ENCODE data around the gene PLB1. TPM values are rescaled to one million over a fixed set of nuclear protein-coding genes. Genes with fewer than 3 reads are reported as not detected.

The PLB1 gene
- total RNA-seq, 1 donor from 2014 or later, result 0.75 TPM

DNA sequence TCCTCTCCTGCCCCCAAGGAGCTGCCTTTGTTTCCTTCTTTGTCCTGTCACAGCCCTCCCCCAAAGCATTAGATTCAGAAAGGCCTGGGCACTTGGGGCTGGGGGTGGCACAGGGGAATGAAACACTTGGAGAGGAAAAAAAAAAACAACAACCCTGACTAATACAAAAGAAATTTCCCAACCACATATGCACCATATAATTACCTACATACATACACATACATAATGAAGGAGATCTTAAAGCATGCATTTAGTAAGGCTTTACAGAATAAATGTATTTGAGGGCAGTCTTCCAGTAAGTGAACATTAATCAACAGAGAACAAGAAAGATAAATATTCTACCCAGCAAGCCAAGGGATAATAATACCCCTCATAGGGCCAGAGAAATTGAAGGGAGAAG, 185.7 kb downstream of the PLB1 start:
- intact Hi-C loops (cut with micrococcal nuclease), result loop anchor here (1.0 kb wide), 8 partner anchors 24 to 115 kb away; partner anchors contain the start of gene PPP1CB
- Mint-ChIP-seq H3K27ac (peak overlapping the region; percentile 90), H3K9me3 (no peaks in the 10 kb centered on the region), H3K4me1 (ENCODE audit: low read depth) (peaks cover 82% of the 10 kb centered on the region), H3K4me3 (peak overlapping the region; percentile 73), H3K27me3 (ENCODE audit: insufficient read depth) (no peaks in the 10 kb centered on the region), H3K36me3 (ENCODE audit: low read depth) (peaks cover 8% of the 10 kb centered on the region)
- DNase-seq (ENCODE audit: low spot score), result no peak

DNA sequence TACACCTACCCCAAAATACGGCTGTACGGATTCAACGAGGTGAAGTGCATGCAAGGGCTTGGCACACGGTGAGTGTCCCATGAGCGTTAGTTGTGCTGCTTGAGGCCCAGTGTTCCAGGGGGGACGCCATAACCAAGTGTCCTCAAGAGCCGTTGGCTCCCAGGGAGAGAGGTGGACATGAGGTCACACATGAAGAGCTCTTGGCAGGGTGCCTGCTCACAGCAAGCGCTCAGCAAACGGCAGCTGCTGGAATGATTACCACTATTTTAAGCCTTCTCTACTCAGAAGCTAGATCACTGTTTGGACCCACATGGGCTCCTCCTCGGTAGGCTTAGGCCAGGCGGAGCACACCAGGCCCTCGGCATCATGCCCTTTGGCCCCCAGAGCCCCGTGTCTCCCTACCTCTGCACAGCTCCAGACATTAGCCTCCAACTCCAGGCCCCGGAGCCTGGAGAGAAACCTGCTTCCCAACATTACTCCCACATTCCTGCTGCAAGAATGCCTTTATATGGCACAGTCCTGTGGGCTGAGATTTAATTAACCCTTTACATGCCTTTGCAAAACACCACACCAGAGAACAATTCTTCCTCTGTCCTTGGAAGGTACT, 187.3 kb downstream of the PLB1 start:
- Mint-ChIP-seq H3K4me3 (no peak overlapping the region), H3K4me1 (ENCODE audit: low read depth) (peaks cover 84% of the 10 kb centered on the region), H3K27me3 (ENCODE audit: insufficient read depth) (no peaks in the 10 kb centered on the region), H3K27ac (no peak overlapping the region), H3K36me3 (ENCODE audit: low read depth) (peaks cover 8% of the 10 kb centered on the region), H3K9me3 (no peaks in the 10 kb centered on the region)
- no peak for DNase-seq (ENCODE audit: low spot score)
- intact Hi-C loops (cut with micrococcal nuclease), result no loop called here

DNA sequence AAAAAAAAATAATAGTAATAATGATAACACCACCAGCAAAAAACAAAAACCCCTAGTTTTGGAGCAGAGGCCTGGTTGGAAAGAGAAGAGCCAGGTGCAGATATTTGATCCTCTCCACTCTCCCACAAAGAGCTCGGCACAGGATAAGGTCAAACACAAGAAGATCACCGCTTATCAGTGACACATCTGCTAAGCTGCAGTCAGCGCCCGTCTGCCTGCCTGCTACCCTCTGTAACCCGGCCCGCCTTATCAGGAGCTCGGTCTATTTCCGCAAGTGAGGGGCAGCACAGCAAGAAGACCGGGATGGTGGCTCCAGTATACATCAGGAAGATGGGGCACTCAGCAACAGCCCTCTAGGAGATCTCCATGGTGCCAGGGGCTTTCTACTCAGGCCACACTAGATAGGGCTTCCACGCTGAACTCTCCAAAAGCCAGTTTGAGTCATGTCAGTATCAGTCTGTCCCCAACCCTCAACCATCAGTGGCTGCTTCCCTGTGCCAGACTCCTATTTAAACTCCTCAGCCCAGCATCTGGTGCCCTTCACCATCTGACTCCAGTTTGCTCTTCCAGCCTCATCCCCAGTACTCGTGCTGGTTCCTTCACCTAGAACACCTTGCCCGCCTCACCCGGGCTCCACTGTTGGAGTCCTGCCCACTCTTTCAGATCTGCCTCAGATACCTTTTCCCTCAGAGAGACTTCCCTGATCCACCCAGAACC, 188.4 kb downstream of the PLB1 start:
- DNase-seq (ENCODE audit: low spot score), result no peak
- Mint-ChIP-seq H3K27me3 (ENCODE audit: insufficient read depth) (peaks cover under 1% of the 10 kb centered on the region), H3K9me3 (no peaks in the 10 kb centered on the region), H3K4me1 (ENCODE audit: low read depth) (peaks cover 73% of the 10 kb centered on the region), H3K36me3 (ENCODE audit: low read depth) (peaks cover 7% of the 10 kb centered on the region), H3K27ac (no peak overlapping the region), H3K4me3 (no peak overlapping the region)
- intact Hi-C loops (cut with micrococcal nuclease), result no loop called here

DNA sequence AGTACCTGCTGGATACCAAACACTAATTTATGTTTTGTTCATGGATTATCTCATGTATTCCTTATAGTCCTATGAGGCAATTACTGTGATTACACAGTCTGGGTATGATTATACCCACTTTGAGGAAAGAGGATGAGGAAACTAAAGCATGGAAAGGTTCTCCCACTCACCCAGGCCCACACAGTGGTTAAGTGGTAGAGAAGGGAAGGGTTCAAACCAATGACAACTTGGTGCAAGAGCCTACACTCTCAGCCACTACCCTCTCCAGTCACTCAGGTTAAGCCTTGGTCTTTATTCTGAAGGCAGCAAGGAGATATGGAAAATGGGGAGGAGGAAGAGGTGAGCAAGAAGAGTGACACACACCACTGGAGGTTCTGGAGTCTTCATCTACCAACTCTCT, 191.3 kb downstream of the PLB1 start:
- no peaks in the 10 kb centered on the region for H3K9me3 Mint-ChIP-seq
- DNase-seq (ENCODE audit: low spot score), result no peak
- intact Hi-C loops (cut with micrococcal nuclease), result no loop called here

DNA sequence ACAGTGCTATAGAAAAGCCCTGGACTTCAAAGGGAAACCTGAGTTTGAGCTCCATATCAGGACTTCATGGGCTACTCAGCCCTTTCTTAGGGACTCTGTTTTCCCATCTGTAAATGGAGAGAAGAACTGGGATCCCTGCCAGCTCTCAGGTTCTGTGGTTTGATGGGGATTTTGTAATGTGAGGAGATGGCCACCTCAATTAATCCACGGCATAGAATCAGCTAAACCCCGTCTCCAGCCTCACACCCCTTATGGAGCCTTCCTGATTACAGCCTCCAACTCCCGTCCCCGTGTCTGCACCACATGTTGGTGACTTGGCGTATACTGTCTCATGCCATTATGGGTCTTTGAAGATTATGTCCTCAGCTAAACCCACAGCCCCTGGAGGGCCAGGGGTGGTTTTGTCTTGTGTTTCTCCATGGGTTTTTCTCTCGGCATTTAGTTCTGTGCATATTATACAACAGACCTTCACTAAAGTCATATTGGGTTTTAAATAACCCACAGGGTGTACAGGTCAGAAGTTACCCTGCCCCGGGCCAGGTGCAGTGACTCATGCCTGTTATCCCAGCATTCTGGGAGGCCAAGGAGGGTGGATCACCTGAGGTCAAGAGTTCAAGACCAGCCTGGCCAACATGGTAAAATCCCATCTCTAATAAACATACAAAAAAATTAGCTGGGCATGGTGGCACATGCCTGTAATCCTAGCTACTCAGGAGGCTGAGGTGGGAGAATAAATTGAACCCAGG, 192.0 kb downstream of the PLB1 start:
- Mint-ChIP-seq H3K27ac (peak overlapping the region; percentile 36), H3K27me3 (ENCODE audit: insufficient read depth) (peaks cover 1% of the 10 kb centered on the region), H3K36me3 (ENCODE audit: low read depth) (peaks cover 6% of the 10 kb centered on the region), H3K4me1 (ENCODE audit: low read depth) (peaks cover 44% of the 10 kb centered on the region), H3K4me3 (no peak overlapping the region), H3K9me3 (no peaks in the 10 kb centered on the region)
- no peak for DNase-seq (ENCODE audit: low spot score)
- intact Hi-C loops (cut with micrococcal nuclease), result no loop called here

More for the DNA sequence above, 191.3 kb downstream of the PLB1 start:
- H3K4me1 Mint-ChIP-seq (ENCODE audit: low read depth), result peaks cover 48% of the 10 kb centered on the region
- no peak overlapping the region for H3K4me3 Mint-ChIP-seq
- peaks cover 6% of the 10 kb centered on the region for H3K36me3 Mint-ChIP-seq (ENCODE audit: low read depth)
- H3K27me3 Mint-ChIP-seq (ENCODE audit: insufficient read depth), result peaks cover 1% of the 10 kb centered on the region
- peak overlapping the region; percentile 65 for H3K27ac Mint-ChIP-seq

DNA sequence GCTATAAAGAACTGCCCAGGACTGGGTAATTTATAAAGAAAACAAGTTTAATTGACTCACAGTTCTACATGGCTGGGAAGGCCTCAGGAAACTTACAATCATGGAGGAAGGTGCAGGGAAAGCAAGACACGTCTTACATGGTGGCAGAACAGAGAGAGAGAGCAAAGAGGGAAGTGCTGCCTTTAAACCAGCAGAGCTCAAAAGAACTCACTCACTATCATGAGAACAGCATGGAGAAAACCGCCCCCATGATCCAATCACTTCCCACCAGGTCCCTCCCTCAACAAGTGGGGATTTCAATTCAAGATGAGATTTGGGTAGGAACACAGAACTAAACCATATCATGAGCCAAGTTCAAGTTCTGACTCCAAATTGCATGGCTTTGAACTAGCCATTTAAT, 193.0 kb downstream of the PLB1 start:
- Mint-ChIP-seq H3K4me1 (ENCODE audit: low read depth) (peaks cover 40% of the 10 kb centered on the region), H3K27me3 (ENCODE audit: insufficient read depth) (peaks cover 1% of the 10 kb centered on the region), H3K4me3 (no peak overlapping the region), H3K9me3 (no peaks in the 10 kb centered on the region), H3K36me3 (ENCODE audit: low read depth) (peaks cover 6% of the 10 kb centered on the region), H3K27ac (no peak overlapping the region)
- intact Hi-C loops (cut with micrococcal nuclease), result no loop called here
- DNase-seq (ENCODE audit: low spot score), result no peak

DNA sequence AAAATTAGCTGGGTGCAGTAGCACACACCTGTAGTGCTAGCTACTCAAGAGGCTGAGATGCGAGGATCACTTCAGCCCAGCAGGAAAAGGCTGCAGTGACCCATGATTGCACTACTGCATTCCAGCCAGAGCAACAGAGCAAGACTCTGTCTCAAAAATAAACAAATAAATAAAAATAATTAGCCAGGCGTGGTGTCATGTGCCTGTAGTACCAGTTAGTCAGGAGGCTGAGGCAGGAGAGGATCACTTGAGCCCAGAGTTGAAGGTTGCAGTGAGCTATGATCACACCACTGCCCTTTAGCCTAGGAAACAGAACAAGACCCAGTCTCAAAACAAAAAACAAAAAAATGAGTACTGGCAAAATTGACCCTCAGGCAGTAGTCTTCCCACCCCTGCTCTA, 193.9 kb downstream of the PLB1 start:
- no peak for DNase-seq (ENCODE audit: low spot score)
- peaks cover 6% of the 10 kb centered on the region for H3K36me3 Mint-ChIP-seq (ENCODE audit: low read depth)
- peaks cover 31% of the 10 kb centered on the region for H3K4me1 Mint-ChIP-seq (ENCODE audit: low read depth)
- no peak overlapping the region for H3K27ac Mint-ChIP-seq
- intact Hi-C loops (cut with micrococcal nuclease), result loop anchor here (5.0 kb wide), 1 partner anchor 38 kb away; no protein-coding TSS in a partner anchor
- H3K9me3 Mint-ChIP-seq, result no peaks in the 10 kb centered on the region
- no peak overlapping the region for H3K4me3 Mint-ChIP-seq
- peaks cover 1% of the 10 kb centered on the region for H3K27me3 Mint-ChIP-seq (ENCODE audit: insufficient read depth)

DNA sequence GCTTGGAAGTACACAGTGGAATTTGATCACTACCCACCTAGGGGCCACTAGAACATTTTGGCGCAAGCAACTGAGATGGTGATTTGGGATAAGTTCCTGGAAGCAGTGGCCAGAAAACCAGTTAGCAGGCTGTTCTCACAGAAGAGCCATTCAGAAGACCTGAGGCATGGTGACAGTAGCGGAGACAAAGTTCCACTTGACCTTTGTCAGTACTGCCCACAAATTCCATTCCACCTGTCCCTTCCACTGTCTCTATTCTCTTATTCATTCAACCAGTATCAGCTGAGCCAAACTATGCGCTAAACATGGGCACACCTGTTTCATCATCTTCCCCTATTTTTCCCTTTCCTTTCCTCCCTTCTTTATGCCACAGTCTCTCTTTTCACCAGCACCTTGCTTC, 196.6 kb downstream of the PLB1 start:
- H3K4me3 Mint-ChIP-seq, result no peak overlapping the region
- no peaks in the 10 kb centered on the region for H3K9me3 Mint-ChIP-seq
- H3K4me1 Mint-ChIP-seq (ENCODE audit: low read depth), result peaks cover 6% of the 10 kb centered on the region
- intact Hi-C loops (cut with micrococcal nuclease), result loop anchor here (5.0 kb wide), 1 partner anchor 35 kb away; no protein-coding TSS in a partner anchor
- no peak for DNase-seq (ENCODE audit: low spot score)
- peaks cover 1% of the 10 kb centered on the region for H3K27me3 Mint-ChIP-seq (ENCODE audit: insufficient read depth)
- H3K36me3 Mint-ChIP-seq (ENCODE audit: low read depth), result peaks cover 2% of the 10 kb centered on the region
- H3K27ac Mint-ChIP-seq, result no peak overlapping the region

DNA sequence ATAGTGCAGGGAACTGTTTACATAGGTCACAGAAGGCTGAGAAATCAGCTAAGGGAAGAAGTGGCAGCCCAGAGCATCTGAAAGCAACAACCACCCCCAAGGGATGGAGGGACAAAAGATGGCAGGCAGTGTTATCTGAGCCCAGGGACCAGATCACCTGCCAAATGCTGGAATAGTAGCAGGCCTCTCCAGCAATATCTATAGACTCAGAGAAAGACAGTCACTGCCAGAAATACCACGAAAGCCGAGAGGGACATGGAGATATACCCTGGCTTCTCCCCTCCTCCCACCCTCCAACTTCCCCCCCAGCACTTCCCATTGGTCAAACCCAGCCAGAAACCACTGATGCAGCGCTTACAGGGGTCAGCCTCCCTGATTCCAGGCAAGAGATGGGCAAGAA, 197.4 kb downstream of the PLB1 start:
- Mint-ChIP-seq H3K4me3 (no peak overlapping the region), H3K9me3 (no peaks in the 10 kb centered on the region), H3K4me1 (ENCODE audit: low read depth) (no peaks in the 10 kb centered on the region), H3K27ac (no peak overlapping the region), H3K36me3 (ENCODE audit: low read depth) (peaks cover 2% of the 10 kb centered on the region), H3K27me3 (ENCODE audit: insufficient read depth) (peaks cover 1% of the 10 kb centered on the region)
- no peak for DNase-seq (ENCODE audit: low spot score)
- intact Hi-C loops (cut with micrococcal nuclease), result loop anchor here (5.0 kb wide), 1 partner anchor 34 kb away; no protein-coding TSS in a partner anchor

Other genes starting within 250 kb of the PLB1 start
- 54.9 and 55.0 TPM in 2 replicates for gene FOSL2, start 103.2 kb upstream of the PLB1 start, total RNA-seq